GM12878 (cell line): ENCODE results near the gene CIROP. TPM values are rescaled to one million over a fixed set of nuclear protein-coding genes. Genes with fewer than 3 reads are reported as not detected.
A peak's percentile ranks its signal among the peaks of the same experiment; 100 is the strongest.

ENCODE experiments used
- ATF7 ChIP-seq: fragments of 450-650 bp; IDR thresholded peaks from 2 replicates; pipeline ENCODE4 v1.6.1; 2016; ENCODE audit warnings: low read depth, mild to moderate bottlenecking
- BMI1 ChIP-seq: fragments of 450-650 bp; IDR thresholded peaks from 2 replicates; pipeline ENCODE4 v1.6.1; 2016; ENCODE audit warnings: mild to moderate bottlenecking, moderate library complexity, borderline replicate concordance
- GATAD2B ChIP-seq: fragments of 450-650 bp; conservative IDR thresholded peaks from 2 replicates; pipeline ENCODE4 v1.6.1; 2017; ENCODE audit warnings: low read depth, mild to moderate bottlenecking, moderate library complexity
- HDGF ChIP-seq: fragments of 450-650 bp; IDR thresholded peaks from 2 replicates; pipeline ENCODE4 v1.6.1; 2016; ENCODE audit warnings: antibody characterized with exemption
- MYC ChIP-seq: IDR thresholded peaks from 2 replicates; pipeline ENCODE4 v1.6.1; 2011; ENCODE audit warnings: mild to moderate bottlenecking, low read length, moderate library complexity, inconsistent platforms; ENCODE audit not compliant: insufficient read depth, insufficient replicate concordance, insufficient read length, severe bottlenecking
- NBN ChIP-seq: fragments of 450-650 bp; IDR thresholded peaks from 2 replicates; pipeline ENCODE4 v1.6.1; 2016
- NFIC ChIP-seq: IDR thresholded peaks from 2 replicates; pipeline ENCODE4 v1.6.1; 2012; ENCODE audit warnings: low read depth, mild to moderate bottlenecking, inconsistent platforms, low read length, moderate library complexity
- NFYA ChIP-seq: IDR thresholded peaks from 2 replicates; pipeline ENCODE4 v1.6.1; 2011; ENCODE audit warnings: low read depth, mild to moderate bottlenecking, low read length, improper control_type of control experiment, borderline replicate concordance
- NR2F1 ChIP-seq: fragments of 450-650 bp; conservative IDR thresholded peaks from 2 replicates; pipeline ENCODE4 v1.6.1; 2017; ENCODE audit warnings: mild to moderate bottlenecking
- NRF1 ChIP-seq: conservative IDR thresholded peaks from 2 replicates; pipeline ENCODE4 v1.6.1; 2011; ENCODE audit warnings: mild to moderate bottlenecking, low read depth, low read length, improper control_type of control experiment
- PAX5 ChIP-seq: IDR thresholded peaks from 2 replicates; pipeline ENCODE4 v1.6.1; 2011; ENCODE audit warnings: low read depth, low read length, borderline replicate concordance
- PML ChIP-seq: IDR thresholded peaks from 2 replicates; pipeline ENCODE4 v1.6.1; 2012; ENCODE audit warnings: low read length, inconsistent platforms
- RAD21 ChIP-seq: IDR thresholded peaks from 2 replicates; pipeline ENCODE4 v1.6.1; 2011; ENCODE audit warnings: mild to moderate bottlenecking, low read depth, low read length, moderate library complexity; ENCODE audit not compliant: insufficient read depth
- RAD51 ChIP-seq: fragments of 450-650 bp; IDR thresholded peaks from 2 replicates; pipeline ENCODE4 v1.6.1; 2016; ENCODE audit warnings: moderate library complexity, mild to moderate bottlenecking, inconsistent platforms
- RB1 ChIP-seq: fragments of 450-650 bp; formaldehyde crosslinking; IDR thresholded peaks from 2 replicates; pipeline ENCODE4 v1.6.1; 2017; ENCODE audit warnings: mild to moderate bottlenecking, borderline replicate concordance
- SMAD5 ChIP-seq: IDR thresholded peaks from 2 replicates; pipeline ENCODE4 v1.6.1; 2016; ENCODE audit warnings: antibody characterized with exemption, low read depth
- SMARCA5 ChIP-seq: fragments of 450-650 bp; IDR thresholded peaks from 2 replicates; pipeline ENCODE4 v1.6.1; 2017; ENCODE audit warnings: mild to moderate bottlenecking
- TARDBP ChIP-seq: IDR thresholded peaks from 2 replicates; pipeline ENCODE4 v1.6.1; 2016; ENCODE audit warnings: borderline replicate concordance
- TCF7 ChIP-seq: IDR thresholded peaks from 2 replicates; pipeline ENCODE4 v1.6.1; 2014; ENCODE audit warnings: antibody characterized with exemption, borderline replicate concordance
- YY1 ChIP-seq: IDR thresholded peaks from 2 replicates; pipeline ENCODE4 v1.6.1; 2011; ENCODE audit warnings: low read depth, mild to moderate bottlenecking, low read length
- ZBED1 ChIP-seq: IDR thresholded peaks from 2 replicates; pipeline ENCODE4 v1.6.1; 2016; ENCODE audit warnings: borderline replicate concordance
- ZNF207 ChIP-seq: fragments of 450-650 bp; IDR thresholded peaks from 2 replicates; pipeline ENCODE4 v1.6.1; 2014; ENCODE audit warnings: antibody characterized with exemption, mild to moderate bottlenecking, borderline replicate concordance
- ZZZ3 ChIP-seq: IDR thresholded peaks from 2 replicates; pipeline ENCODE4 v1.6.1; 2011; ENCODE audit warnings: low read depth; ENCODE audit not compliant: control insufficient read depth, insufficient read length
- polyA plus RNA-seq, 11 experiments: library from polyadenylated mRNA; depleted of rRNA in 4 of 11; unstranded in 6 of 11; stranded (reverse) in 5 of 11; fragments of >200 nt; fragmentation: Nextera tagmentation in 4 of 11; fragmentation: Illumina TruSeq in 1 of 11; extraction: Ambion mirVana in 4 of 11; extraction: Trizol in 1 of 11; gene quantifications; 1 replicate in 1 of 11; 2 replicates in 10 of 11; pipeline versions ENCODE4 v1.2.1 to v1.2.3, GENCODE V29; 2011 to 2016; ENCODE audit warnings: inconsistent platforms in 2 of 11, missing spikeins in 2 of 11, low read depth in 1 of 11
- total RNA-seq, 4 experiments: library from RNA; depleted of rRNA in 3 of 4; stranded (reverse); fragments of >200 nt in 3 of 4; fragmentation: Illumina TruSeq in 1 of 4; extraction: Trizol in 1 of 4; gene quantifications; 2 replicates each; pipeline versions ENCODE4 v1.2.1 to v1.2.3, GENCODE V29; 2013 to 2021
- TF ChIP-seq, protein P1 (sequence below): fragments of 450-650 bp; IDR thresholded peaks from 2 replicates; pipeline ENCODE4 v1.6.1; 2018; ENCODE audit warnings: borderline replicate concordance, mild to moderate bottlenecking; ENCODE audit not compliant: partially characterized antibody
- TF ChIP-seq, protein P2 (sequence below): fragments of 450-650 bp; IDR thresholded peaks from 2 replicates; pipeline ENCODE4 v1.6.1; 2017; ENCODE audit warnings: antibody characterized with exemption, mild to moderate bottlenecking, moderate library complexity
- TF ChIP-seq, protein P3 (sequence below): fragments of 450-650 bp; IDR thresholded peaks from 2 replicates; pipeline ENCODE4 v1.6.1; 2017; ENCODE audit warnings: low read depth, mild to moderate bottlenecking, moderate library complexity

Gene CIROP
- total and polyA plus RNA-seq, 10 of the 15 experiments (the other 5 are each of a cell fraction or from before 2014, with no cell fraction given): not detected

DNA sequence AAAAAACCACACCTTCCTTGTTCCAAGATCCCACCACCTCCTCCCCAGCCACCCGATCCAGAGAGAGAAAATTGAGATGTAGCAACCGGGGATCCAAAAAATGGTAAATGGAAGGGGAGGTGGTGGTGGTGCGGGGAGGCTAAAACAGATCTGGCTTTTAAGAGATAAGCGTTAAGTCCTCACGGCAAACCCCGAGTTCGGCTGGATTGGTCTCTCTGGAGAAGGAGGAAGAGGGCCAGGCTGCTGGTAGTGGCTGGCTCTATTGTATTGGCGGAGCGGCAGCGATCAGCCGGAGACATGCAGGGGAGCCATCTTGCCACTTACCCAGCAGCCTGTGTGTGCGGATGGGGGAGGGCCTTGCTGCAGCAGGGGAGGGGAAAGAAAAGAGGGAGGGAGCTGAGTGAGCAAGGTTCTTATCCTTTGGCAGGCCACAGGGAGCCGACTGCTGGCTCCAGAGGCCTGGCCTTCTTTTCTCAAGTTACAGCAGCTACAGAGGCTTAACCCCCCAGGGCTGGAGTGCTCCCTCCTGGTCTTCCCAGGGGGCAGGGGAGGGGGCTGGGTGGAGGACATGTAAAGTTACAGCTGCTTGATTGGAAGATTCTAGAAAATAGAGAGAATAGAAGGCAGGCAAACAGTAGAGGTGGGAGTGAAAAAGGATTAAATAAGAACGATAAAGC is 33.4 kb downstream of the CIROP start (continued):
- TF ChIP-seq, protein P1, sequence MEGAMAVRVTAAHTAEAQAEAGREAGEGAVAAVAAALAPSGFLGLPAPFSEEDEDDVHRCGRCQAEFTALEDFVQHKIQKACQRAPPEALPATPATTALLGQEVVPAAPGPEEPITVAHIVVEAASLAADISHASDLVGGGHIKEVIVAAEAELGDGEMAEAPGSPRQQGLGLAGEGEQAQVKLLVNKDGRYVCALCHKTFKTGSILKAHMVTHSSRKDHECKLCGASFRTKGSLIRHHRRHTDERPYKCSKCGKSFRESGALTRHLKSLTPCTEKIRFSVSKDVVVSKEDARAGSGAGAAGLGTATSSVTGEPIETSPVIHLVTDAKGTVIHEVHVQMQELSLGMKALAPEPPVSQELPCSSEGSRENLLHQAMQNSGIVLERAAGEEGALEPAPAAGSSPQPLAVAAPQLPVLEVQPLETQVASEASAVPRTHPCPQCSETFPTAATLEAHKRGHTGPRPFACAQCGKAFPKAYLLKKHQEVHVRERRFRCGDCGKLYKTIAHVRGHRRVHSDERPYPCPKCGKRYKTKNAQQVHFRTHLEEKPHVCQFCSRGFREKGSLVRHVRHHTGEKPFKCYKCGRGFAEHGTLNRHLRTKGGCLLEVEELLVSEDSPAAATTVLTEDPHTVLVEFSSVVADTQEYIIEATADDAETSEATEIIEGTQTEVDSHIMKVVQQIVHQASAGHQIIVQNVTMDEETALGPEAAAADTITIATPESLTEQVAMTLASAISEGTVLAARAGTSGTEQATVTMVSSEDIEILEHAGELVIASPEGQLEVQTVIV: no peak
- no peak for TF ChIP-seq NRF1
- no peak for TF ChIP-seq GATAD2B
- peak; percentile 72; the same call in 1 of the 2 replicates for TF ChIP-seq NBN
- no peak for TF ChIP-seq MYC
- TF ChIP-seq SMAD5: peak; percentile 90; the same call in 1 of the 2 replicates
- TF ChIP-seq BMI1: no peak
- TF ChIP-seq, protein P2, sequence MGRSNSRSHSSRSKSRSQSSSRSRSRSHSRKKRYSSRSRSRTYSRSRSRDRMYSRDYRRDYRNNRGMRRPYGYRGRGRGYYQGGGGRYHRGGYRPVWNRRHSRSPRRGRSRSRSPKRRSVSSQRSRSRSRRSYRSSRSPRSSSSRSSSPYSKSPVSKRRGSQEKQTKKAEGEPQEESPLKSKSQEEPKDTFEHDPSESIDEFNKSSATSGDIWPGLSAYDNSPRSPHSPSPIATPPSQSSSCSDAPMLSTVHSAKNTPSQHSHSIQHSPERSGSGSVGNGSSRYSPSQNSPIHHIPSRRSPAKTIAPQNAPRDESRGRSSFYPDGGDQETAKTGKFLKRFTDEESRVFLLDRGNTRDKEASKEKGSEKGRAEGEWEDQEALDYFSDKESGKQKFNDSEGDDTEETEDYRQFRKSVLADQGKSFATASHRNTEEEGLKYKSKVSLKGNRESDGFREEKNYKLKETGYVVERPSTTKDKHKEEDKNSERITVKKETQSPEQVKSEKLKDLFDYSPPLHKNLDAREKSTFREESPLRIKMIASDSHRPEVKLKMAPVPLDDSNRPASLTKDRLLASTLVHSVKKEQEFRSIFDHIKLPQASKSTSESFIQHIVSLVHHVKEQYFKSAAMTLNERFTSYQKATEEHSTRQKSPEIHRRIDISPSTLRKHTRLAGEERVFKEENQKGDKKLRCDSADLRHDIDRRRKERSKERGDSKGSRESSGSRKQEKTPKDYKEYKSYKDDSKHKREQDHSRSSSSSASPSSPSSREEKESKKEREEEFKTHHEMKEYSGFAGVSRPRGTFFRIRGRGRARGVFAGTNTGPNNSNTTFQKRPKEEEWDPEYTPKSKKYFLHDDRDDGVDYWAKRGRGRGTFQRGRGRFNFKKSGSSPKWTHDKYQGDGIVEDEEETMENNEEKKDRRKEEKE: no peak
- TF ChIP-seq RB1: no peak
- TF ChIP-seq ZNF207: no peak
- TF ChIP-seq NFIC: 0 out of 2 replicates have a peak, but pooled peaks have one; percentile 35
- TF ChIP-seq ZZZ3: no peak
- no peak for TF ChIP-seq RAD21
- no peak for TF ChIP-seq NFYA
- no peak for TF ChIP-seq ZBED1
- TF ChIP-seq SMARCA5: 0 out of 2 replicates have a peak, but pooled peaks have one; percentile 65
- TF ChIP-seq YY1: peak; percentile 98
- no peak for TF ChIP-seq NR2F1
- no peak for TF ChIP-seq RAD51
- TF ChIP-seq HDGF: peak; percentile 90
- TF ChIP-seq TCF7: no peak
- 0 out of 2 replicates have a peak, but pooled peaks have one; percentile 16 for TF ChIP-seq PAX5
- TF ChIP-seq TARDBP: 0 out of 2 replicates have a peak, but pooled peaks have one; percentile 53
- TF ChIP-seq ATF7: no peak
- TF ChIP-seq, protein P3, sequence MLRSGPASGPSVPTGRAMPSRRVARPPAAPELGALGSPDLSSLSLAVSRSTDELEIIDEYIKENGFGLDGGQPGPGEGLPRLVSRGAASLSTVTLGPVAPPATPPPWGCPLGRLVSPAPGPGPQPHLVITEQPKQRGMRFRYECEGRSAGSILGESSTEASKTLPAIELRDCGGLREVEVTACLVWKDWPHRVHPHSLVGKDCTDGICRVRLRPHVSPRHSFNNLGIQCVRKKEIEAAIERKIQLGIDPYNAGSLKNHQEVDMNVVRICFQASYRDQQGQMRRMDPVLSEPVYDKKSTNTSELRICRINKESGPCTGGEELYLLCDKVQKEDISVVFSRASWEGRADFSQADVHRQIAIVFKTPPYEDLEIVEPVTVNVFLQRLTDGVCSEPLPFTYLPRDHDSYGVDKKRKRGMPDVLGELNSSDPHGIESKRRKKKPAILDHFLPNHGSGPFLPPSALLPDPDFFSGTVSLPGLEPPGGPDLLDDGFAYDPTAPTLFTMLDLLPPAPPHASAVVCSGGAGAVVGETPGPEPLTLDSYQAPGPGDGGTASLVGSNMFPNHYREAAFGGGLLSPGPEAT: peak; percentile 93
- TF ChIP-seq PML: peak; percentile 83; the same call in 1 of the 2 replicates
